SK-N-SH (cell line): ENCODE data around the gene SORL1.

ENCODE experiments used
- CTCF ChIP-seq: fragments of 200-600 bp; sonication (generic); IDR thresholded peaks from 2 replicates; pipeline ENCODE4 v1.6.1; 2017; ENCODE audit warnings: antibody characterized with exemption, mild to moderate bottlenecking, moderate library complexity
- EZH2phosphoT487 ChIP-seq: fragments of 200-600 bp; sonication (generic); IDR thresholded peaks from 2 replicates; pipeline ENCODE4 v1.6.1; 2017; ENCODE audit warnings: low read depth, mixed run types, mild to moderate bottlenecking, antibody characterized with exemption, moderate library complexity, borderline replicate concordance
- GABPA ChIP-seq: IDR thresholded peaks from 2 replicates; pipeline ENCODE4 v1.4.0; 2012; ENCODE audit warnings: low read depth, mild to moderate bottlenecking
- NFIC ChIP-seq: IDR thresholded peaks from 2 replicates; pipeline ENCODE4 v1.4.0; 2012; ENCODE audit warnings: borderline replicate concordance
- NRF1 ChIP-seq: IDR thresholded peaks from 2 replicates; pipeline ENCODE4 v1.6.1; 2012; ENCODE audit warnings: low read depth, mild to moderate bottlenecking, low read length
- POLR2AphosphoS5 ChIP-seq: IDR thresholded peaks from 2 replicates; pipeline ENCODE4 v1.6.1; 2012; ENCODE audit warnings: low read depth, low read length
- RAD21 ChIP-seq: IDR thresholded peaks from 2 replicates; pipeline ENCODE4 v1.6.1; 2012; ENCODE audit warnings: mild to moderate bottlenecking, low read length
- REST ChIP-seq: IDR thresholded peaks from 2 replicates; pipeline ENCODE4 v1.6.1; 2012; ENCODE audit warnings: mild to moderate bottlenecking, low read depth, low read length, moderate library complexity
- USF2 ChIP-seq: fragments of 150-350 bp; IDR thresholded peaks from 2 replicates; pipeline ENCODE4 v1.6.1; 2017; ENCODE audit warnings: antibody characterized with exemption, low read length, low read depth, borderline replicate concordance
- ZBTB33 ChIP-seq: IDR thresholded peaks from 2 replicates; pipeline ENCODE4 v1.4.0; 2012; ENCODE audit warnings: low read depth, borderline replicate concordance

- TF ChIP-seq POLR2AphosphoS5: no peak
- TF ChIP-seq CTCF: no peak
- TF ChIP-seq EZH2phosphoT487: no peak
- no peak for TF ChIP-seq USF2
- no peak for TF ChIP-seq NFIC
- no peak for TF ChIP-seq GABPA
- TF ChIP-seq REST: no peak
- TF ChIP-seq ZBTB33: no peak
- TF ChIP-seq RAD21: no peak
- TF ChIP-seq NRF1: no peak
Observed at GRCh38 chr11:121559606-121560200, 107.6 kb downstream of the SORL1 start.
